GM18505 (cell line): ENCODE measurements around the gene PRKAR1B.
"Not testable (repeated sequence)": the region's sequence is repeated elsewhere in the genome, so short reads cannot be mapped to it uniquely, and the experiment has no call there.

Experiments used
- ATAC-seq: cut with Tn5 transposase; IDR thresholded peaks from one replicate; pipeline ENCODE4 v1.9.1; 2021; ENCODE audit not compliant: unreplicated experiment
- POLR2A ChIP-seq: IDR thresholded peaks from 4 replicates; pipeline ENCODE4 v1.6.1; 2011; ENCODE audit warnings: borderline replicate concordance; ENCODE audit not compliant: insufficient read depth, insufficient read length; ENCODE audit errors: extremely low read depth

PRKAR1B gene

GRCh38 chr7:613442-614140, 113.5 kb downstream of the PRKAR1B start:
- ATAC-seq = no peak
- TF ChIP-seq POLR2A = no peak

- ATAC-seq = not testable (repeated sequence)
Observed at GRCh38 chr7:611837-612236, 115.2 kb downstream of the PRKAR1B start.

DNA sequence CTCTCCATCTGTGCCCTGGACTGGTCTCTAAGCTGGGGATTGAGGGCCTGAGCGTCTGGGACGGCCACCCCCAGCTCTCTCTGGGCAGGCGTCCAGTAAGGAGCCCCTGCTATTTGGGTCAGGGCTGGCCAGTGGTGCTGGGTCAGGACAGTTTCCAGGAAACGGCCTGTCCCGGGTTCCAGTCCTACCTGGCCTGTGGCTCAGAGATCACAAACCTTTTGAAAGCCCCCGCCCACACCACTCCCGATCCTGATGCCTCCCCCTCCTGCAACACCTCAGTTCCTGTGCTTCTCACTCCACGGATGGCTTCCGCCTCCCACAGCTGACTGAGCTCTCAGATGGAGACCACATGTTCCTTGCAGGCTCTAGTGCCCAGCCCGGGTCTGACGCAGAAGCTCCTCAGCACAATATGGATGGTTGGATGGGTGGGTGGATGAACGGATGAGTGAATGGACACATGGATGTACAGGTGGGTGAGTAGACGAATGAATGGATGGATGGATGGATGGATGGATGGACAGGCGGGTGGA, 115.7 kb downstream of the PRKAR1B start:
- no peak for ATAC-seq
- no peak for TF ChIP-seq POLR2A

DNA sequence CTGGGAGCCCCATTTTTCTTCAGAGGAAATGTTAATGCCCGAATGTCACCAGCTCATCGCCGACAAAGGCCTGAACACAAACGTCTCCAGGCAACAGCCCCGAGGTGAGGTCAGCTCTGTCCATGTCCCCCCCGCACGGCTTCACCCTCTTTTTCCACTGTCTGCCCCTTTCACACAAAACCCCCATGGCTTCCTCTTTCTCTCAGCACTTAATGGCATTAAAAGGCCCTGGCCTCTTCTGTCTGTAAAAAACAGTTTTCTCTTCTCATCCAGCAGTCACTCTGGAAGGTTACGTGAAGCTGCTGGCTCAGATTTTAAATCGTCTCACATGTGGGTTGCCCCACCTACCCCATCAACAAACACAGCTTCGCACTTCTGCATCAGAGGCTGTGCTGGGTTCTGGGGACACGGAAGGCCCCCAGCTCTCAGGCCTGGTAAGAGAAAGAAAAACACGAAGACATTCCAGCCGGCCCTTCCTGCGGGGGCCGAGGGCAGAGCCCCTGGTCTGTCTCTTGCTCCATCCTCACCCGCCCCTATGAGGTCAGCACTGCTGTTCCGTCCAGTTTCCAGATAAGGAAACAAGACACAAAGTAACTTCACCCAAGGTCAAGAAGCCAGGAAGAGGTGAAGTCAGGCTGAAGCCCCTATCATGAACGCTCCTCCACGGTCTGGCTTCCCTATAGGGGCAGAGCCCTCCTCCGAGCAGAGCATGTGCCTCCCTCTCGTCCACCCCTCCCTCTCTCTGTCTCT, 116.4 kb downstream of the PRKAR1B start:
- ATAC-seq = no peak
- TF ChIP-seq POLR2A = no peak

- no peak for TF ChIP-seq POLR2A
- no peak for ATAC-seq
Observed at GRCh38 chr7:610141-610530, 116.9 kb downstream of the PRKAR1B start.

GRCh38 chr7:609365-609764, 117.7 kb downstream of the PRKAR1B start:
- ATAC-seq = no peak
- TF ChIP-seq POLR2A = no peak

DNA sequence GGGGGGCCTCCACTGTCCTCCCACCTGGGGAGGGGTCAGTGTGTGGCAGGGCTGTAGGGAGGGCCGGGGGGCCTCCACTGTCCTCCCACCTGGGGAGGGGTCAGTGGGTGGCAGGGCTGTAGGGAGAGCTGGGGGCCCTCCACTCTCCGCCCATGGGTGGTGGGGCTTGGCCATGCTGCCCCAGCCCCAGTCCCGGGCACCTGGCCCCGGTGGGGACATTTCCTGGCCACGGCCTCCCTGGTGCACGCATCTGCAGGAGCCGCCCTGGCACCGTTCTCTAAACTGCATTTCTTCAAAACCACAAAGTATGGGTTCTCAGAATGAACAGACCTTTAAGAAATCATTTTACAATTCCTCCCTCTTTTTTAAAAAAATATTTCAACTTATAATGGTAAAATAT, 118.1 kb downstream of the PRKAR1B start:
- no peak for TF ChIP-seq POLR2A
- no peak for ATAC-seq

- no peak for TF ChIP-seq POLR2A
- no peak for ATAC-seq
Observed at GRCh38 chr7:608361-608760, 118.7 kb downstream of the PRKAR1B start.

GRCh38 chr7:607938-608337, 119.1 kb downstream of the PRKAR1B start:
- no peak for TF ChIP-seq POLR2A
- ATAC-seq = no peak

DNA sequence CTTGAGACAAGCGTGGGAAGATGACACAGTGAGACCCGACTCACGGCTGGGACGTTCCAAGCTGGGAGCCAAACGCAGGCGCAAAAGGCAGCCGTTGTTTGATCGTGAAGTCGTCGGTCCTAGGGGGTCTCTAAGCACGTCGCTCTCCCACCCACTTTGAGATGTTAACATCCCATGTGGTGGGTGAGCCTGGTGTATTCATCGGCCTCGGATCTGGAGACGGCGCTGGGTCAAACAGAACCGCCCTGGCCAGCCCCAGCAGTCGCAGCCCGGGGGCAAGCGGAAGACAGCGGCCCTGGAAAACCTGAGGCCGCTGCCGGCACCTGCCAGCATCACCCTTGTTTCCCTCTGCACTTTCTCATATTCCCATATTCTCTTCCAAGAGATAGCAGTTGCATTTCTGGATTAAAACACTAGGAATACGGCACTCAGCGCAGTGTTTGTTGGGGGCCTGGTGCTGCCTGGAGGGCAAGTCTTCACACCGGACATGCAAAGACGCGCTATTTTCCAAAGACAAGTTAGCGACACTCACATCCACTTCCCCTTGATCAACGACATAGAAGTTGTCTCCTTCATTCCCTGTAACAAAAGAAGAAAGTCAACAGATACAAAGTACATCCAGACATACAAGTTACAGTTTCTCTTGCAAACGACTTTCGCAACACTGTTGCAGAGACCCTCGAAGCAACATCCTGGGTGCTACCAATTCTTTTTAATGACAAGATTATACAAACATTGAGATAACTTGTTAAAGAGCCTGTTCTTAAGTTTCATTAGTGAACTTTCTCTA, 121.2 kb downstream of the PRKAR1B start:
- TF ChIP-seq POLR2A = no peak
- no peak for ATAC-seq

- no peak for ATAC-seq
- no peak for TF ChIP-seq POLR2A
Observed at GRCh38 chr7:604884-605531, 122.1 kb downstream of the PRKAR1B start.

- peak; percentile 84 for TF ChIP-seq POLR2A
- peak; percentile 66 for ATAC-seq
Observed at GRCh38 chr7:604001-604883, 122.8 kb downstream of the PRKAR1B start.
